H54 (cell line): Measurements from ENCODE around the gene FSIP2.
A peak's percentile ranks its signal among the peaks of the same experiment; 100 is the strongest.

Experiments used
- DNase-seq: peaks from one replicate; pipeline ENCODE4 v3.0.0; 2011; ENCODE audit warnings: low spot score, mixed read lengths; ENCODE audit not compliant: insufficient read length
- FAIRE-seq: peaks from 3 replicates; lab custom pipeline; 2011; peaks lifted over from hg19 to GRCh38; lab: Jason Lieb, UNC
- POLR2A ChIP-seq: IDR thresholded peaks from 2 replicates; pipeline ENCODE4 v1.6.1; 2011; ENCODE audit warnings: low read depth, mild to moderate bottlenecking, low read length

Gene FSIP2, protein sequence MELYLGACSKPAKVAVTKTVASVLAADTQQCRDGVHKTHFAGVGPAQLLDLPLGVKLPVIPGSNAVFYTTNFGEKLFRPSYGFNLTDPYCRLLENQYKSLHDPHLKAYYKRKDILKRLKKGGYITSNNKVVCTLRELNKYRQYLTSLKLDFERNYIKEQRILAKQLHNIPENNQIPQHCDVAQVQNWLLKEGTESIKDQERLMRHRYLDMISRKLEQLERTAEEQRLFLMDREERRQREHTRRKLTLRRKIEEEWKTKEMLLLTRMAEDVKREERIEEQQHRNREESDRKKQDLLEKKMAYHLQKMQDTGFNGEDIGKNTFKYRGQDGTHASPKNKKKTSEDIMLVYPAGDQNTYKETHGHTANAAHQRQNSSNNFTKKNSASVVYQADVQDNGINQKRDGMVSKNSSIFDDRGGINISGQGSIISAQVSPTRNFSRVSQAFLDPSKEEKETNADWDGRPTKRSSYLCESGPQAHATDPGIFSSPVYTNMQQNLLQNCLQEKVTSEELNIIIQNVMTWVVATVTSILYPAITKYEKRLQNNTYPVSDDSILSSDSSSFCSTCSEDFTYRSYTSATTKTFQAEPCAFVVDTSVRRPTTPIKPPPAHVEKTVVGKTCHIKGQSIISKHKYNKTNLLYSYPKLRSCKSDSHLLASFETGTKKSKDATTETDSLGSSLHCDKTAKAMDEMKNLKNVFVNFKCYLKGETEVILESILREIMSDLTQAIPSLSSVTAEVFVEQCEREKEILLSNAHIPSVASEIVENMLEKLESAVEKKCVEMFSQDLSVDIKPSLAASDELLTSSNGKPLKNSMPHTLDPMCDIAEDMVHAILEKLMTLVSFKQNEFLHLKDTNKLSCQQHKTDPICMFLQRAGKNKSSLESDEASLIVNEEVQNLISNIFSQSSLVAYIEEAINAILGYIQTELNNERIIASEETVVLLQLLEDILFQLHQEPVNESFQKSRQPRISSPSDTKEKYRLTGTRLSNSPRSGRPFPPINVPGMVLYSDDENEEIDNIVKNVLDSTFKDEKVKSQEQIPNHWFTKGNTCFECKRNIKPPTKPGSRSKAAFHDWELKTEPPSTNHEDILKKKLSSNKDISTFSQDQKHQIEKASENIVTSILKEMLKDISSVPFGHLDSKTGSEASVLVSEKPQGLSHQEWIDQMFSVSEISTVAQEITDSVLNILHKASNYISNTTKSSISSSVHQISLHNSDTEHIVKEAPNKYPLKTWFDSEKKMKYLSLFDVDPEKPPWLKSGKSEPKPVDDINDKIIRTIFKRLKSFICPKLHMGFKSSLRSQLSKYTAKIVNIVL (N-terminal part only)

DNA sequence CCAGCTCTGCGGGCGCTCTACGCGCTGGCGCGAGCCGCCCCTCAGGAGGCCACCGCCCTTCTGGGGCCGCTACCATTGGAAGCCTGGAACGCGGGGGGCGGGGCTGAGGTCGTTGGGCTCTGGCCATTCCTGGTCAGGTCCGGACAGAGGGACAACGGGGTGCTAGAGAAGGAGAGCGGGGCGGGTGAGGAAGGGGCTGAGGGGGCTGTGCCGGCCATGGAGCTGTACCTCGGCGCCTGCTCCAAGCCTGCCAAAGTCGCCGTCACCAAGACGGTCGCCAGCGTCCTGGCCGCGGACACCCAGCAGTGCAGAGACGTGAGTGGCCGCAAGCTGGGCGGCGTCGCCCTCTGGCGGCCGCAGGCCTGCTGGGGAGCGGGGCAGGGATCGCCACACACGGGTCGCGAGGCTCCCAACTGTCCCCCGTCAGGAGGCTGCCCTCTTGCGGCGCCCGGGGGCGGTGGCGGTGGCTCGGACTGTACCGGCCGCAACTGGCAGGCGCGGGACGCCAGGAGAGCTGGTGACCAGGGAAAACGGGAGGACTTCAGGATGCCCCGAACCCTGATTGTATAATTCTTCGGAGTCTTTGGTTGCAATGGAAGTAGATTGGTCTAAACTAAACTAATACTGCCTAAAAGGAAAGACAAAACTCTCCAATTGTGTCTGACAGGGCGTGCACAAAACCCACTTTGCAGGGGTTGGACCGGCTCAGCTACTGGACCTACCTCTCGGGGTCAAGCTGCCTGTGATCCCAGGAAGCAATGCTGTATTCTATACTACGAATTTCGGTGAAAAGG, at the start of gene FSIP2:
Gene FSIP2, plus strand, starts transcription at position 126 of the 794 bp plus-strand sequence. Its CDS starts 91 bp downstream, at position 217.
- no peak for TF ChIP-seq POLR2A
- no peak for FAIRE-seq
- DNase-seq = no peak

DNA sequence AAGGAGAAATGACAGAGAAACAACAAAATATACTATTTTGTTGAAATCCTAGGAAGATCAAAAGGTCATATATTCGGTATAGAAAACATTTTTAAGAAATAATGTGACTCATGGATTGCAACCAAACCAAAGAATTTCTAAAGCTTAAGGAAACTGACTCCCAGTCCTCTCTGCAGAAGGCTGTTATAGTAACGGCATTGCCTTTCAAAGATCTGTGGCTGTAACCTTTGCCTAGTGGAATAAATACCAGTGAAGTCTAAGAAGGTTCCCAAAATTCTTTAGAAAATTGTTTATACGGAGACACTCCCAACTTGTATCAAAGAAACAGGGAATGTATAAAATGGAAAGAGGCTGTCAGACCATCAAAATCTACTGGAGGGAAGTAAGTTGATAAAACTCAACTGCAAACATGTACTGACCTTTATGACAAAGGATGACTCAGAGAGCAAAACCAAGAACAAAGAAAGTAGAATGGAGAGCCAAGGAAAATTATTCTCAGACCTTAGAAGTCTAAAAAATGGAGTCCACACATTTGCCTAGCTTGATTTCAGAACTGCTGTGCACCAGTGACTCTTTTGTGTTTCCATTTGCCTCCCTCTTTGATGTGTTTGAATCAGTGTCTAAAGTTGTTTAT, 48.6 kb upstream of the FSIP2 start:
- TF ChIP-seq POLR2A = no peak
- peak; percentile 89 for FAIRE-seq
- no peak for DNase-seq

DNA sequence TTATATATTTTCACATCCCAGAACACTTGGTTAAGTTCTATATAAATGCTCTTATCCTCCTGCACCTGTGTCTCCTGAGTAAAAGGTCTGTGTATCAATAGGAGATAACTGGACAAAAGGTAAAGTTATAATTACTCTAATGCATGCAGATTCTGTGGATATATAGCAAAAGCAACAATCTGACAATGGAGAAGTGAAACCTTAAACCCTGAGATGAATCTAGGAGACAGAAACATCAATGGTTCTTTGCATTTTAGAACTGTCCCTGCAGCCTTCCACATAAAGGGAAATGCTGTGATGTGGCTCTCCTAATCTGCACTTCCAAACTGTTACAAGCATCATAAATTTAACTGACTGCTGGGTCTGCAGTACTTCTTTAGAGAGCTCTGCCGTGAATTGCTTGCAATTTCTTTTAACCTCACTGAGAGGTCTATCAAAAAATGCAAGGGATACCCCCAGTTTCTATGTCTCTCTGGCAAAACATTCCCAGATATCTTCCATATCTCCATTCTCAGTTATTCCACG, 42.8 kb upstream of the FSIP2 start:
- FAIRE-seq (no peak), DNase-seq (no peak)
- no peak for TF ChIP-seq POLR2A

DNA sequence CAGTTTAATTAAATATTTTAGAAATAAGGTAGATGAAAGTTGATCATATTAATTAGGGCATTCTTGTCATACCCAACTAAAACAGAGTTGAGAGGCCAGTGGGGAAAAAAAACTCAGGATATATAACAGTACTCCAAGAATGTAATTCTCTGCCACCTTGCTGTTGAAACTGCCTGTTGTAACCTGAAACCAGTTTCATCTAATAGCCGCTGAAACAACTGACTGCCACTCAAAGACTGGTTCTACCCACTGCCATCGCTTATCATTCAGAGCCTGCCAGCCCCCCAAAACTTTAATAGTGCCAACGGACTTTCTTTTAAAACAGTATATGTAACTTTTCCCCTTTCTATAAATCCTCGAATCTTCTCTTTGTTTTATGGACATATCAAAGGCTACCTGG, 37.7 kb upstream of the FSIP2 start:
- TF ChIP-seq POLR2A = no peak
- FAIRE-seq (no peak), DNase-seq (no peak)

DNA sequence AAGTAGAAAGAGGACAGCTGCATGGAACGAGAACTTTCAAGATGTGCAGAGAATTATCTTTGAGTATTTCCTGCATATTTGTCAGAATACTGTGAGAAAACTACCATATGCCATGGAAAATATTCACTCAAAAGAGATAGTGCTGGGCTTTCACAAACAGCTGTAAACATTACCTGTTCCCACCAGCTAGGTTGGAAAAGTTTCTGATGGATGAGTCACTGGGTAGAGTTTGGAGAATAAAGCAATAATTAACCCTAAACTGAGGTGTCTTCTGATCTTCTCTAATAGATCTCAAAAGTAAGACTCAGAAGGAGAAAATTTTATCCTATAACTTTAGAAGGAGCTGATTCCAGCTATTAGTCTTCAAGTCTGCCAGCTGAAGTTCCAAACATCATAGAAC, 3.9 kb upstream of the FSIP2 start:
- FAIRE-seq (no peak), DNase-seq (no peak)
- TF ChIP-seq POLR2A = no peak

DNA sequence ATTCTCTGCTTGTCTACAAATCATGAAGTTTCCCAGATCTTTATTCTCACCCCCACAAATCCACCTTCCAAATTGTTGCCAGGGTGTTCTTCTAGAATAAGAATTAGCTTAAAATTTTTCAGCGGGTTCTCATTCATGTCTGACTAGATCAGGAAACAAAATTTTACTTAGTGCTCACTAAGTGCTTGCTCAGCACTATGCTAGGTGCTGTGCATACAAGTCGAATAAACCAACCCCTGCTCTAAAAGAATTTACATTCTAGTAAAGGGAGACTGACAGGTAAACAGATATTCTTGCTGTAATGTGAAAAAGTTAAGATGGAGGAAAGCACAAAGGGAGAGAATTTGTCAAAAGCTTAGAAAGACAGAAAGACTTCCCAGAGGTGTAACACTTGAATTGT, 2.4 kb upstream of the FSIP2 start:
- no peak for TF ChIP-seq POLR2A
- DNase-seq = no peak
- FAIRE-seq = no peak

DNA sequence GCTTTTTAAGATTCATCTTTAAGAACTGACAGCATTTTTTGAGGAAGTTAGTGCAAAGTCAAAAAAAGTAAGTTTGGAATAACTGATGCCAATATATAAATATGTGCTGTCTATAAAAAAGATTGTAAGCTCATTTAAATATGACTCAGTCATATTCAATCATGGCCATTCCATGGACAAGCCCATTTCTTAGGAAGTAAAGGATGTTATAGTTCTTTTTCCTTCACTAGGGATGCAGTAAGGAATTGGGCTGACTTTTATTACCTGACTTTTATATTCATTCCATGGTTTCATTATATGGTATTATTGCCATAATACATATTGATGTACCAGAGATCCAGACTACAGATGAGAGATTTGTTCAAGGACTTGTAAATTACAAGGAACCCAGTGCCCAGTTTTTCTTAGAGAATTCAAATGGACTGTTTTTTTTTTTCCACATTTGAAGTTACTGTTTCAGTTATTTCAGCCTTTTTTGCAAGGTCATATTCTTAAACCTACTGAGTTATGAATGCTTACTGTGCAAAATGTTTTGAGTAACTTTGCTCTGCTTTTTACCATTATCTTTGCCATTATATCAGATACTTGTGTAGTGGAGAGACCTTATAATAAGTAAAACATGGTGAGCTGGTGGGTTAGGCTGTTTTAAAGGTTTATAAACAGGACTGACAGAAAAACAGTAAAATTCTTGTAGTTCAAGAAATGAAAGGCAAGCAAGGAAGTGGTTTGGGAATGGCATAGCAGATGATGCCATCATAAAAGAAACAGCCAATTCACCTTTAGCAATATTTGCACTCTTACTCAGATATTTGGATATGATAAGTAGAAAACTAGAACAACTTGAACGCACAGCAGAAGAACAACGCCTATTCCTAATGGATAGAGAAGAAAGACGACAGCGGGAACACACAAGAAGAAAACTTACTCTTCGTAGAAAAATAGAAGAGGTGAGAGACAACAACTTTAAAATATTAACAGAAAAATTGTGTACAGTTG, 7.6 kb downstream of the FSIP2 start:
- DNase-seq (no peak), FAIRE-seq (peak; percentile 36)
- TF ChIP-seq POLR2A = no peak

DNA sequence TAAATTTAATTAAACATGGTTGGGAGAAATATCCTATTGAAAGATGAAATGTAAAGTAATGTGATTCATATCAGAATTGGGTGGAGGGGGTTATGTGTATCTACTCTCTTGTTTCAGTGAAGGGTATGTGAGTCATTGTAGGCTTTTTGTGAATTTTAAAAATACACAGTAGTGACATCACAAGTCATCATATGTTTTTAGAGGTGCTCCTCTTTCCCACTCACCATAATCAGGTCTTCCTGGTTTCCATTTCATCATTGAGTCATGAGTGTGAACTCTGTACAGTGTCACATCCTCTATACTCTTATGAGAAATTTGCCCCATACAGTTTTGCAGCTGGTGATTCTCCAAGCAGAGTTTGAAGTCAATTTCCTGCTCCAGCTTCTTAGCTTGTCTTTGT, 18.8 kb downstream of the FSIP2 start:
- TF ChIP-seq POLR2A = no peak
- no peak for DNase-seq
- FAIRE-seq = no peak

DNA sequence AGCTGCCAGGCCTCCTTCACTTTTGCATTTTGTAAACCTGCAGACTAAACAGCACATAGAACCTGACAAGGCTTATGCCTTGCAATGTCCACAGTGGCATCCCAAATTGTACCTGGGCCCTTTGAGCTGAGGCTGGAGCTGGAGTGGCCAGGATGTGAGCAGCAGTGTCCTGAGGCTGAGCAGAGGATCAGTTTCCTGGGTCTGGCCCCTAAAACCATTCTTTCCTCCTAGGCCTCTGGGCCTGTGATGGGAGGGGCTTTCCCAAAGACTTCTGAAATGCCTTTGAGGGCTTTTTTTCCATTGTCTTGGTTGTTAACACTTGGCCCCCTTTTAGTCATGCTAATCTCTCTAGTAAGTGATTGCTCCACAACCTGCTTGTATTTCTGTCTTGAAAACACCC, 32.8 kb downstream of the FSIP2 start:
- no peak for FAIRE-seq

DNA sequence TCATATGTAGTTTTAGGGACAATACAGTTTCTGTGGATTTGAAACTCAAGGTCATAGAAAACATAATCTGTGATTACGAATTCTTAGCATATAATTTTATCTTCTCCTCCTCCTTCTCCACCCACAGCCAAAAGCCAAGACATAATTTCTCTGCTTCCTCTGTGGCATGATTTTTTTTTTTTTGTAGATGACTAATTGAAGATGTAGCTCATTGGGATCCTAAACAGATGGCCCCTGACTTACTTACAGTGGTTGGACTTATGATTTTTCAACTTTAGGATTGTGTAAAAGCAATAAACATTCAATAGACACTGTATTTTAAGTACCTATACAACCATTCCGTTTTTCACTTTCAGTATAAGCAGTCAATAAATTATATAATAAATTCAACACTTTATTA, 42.3 kb downstream of the FSIP2 start:
- TF ChIP-seq POLR2A = no peak
- FAIRE-seq = no peak
- no peak for DNase-seq

More for the DNA sequence above, 32.8 kb downstream of the FSIP2 start:
- TF ChIP-seq POLR2A = no peak
- no peak for DNase-seq

DNA sequence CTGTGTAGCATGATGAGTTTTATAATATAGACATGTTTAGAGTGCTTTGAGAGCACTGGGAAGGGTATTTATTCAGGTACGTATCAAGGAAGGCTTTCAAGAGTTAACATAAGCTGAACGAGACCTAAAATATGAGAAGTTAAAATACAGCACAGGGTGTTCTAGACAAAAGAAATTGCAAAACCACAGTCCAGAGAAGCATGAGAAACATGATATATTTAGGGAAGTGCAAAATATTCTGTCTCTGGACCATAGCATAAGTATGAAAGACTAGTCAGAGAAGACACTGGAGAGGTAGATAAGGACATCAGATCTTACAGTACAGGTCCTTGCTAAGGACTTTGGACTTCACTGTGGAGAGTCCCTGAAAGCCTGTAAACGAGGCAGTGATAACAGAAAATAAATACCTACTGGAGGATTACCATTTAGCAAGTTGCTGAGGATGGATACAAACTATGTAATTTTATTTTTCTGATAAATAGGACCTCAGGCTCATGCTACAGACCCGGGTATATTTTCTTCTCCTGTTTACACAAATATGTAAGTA, 43.7 kb downstream of the FSIP2 start:
- no peak for TF ChIP-seq POLR2A
- DNase-seq = no peak
- no peak for FAIRE-seq
